ENCODE measurements around the gene TMEM184A. TPM values are rescaled to one million over a fixed set of nuclear protein-coding genes. Genes with fewer than 3 reads are reported as not detected.

Gene TMEM184A
- total RNA-seq, 4 donors from 2014 or later = 0.55 to 3.3 (median 1.3) TPM

GRCh38 chr7:1595027-1595426 is 39.0 kb upstream of the TMEM184A start:
- Histone ChIP-seq H3K27me3 (peaks cover 39 to 55% (median 45%) of the 10 kb centered on the region in 3 donors), H3K27ac (no peak overlapping the region), H3K36me3 (no peaks in the 10 kb centered on the region), H3K4me3 (no peak overlapping the region), H3K9me3 (no peaks in the 10 kb centered on the region), H3K4me1 (no peaks in the 10 kb centered on the region)
- DNase-seq (no peak), ATAC-seq (no peak)
- TF ChIP-seq POLR2A (IDR thresholded peaks at IDR 0.05) = no peak
- TF ChIP-seq CTCF (IDR thresholded peaks at IDR 0.05 in 4 of 5, conservative IDR thresholded peaks at IDR 0.05 in 1 of 5) = no peak
- in situ Hi-C loops (cut with MboI; ENCODE audit: low sequenced_read_pairs in 4 of 4) = loop anchor here in 3 of 4 donors (25.0 kb wide), 2 partner anchors 167 to 617 kb away; no protein-coding TSS in a partner anchor
- intact Hi-C loops (cut with DNase I; ENCODE audit: low total_unique reads) = no loop called here

- no peaks in the 10 kb centered on the region for H3K9me3 ChIP-seq
- ATAC-seq (no peak), DNase-seq (no peak)
- H3K36me3 ChIP-seq = no peaks in the 10 kb centered on the region
- H3K27me3 ChIP-seq = peaks cover 45 to 56% (median 49%) of the 10 kb centered on the region in 3 donors
- no peak overlapping the region for H3K4me3 ChIP-seq
- intact Hi-C loops (cut with DNase I; ENCODE audit: low total_unique reads) (no loop called here), in situ Hi-C loops (cut with MboI; ENCODE audit: low sequenced_read_pairs in 4 of 4) (loop anchor here in 3 of 4 donors (25.0 kb wide), 2 partner anchors 168 to 618 kb away; no protein-coding TSS in a partner anchor)
- H3K27ac ChIP-seq = no peak overlapping the region
- no peak for TF ChIP-seq CTCF (IDR thresholded peaks at IDR 0.05 in 4 of 5, conservative IDR thresholded peaks at IDR 0.05 in 1 of 5)
- no peak for TF ChIP-seq POLR2A (IDR thresholded peaks at IDR 0.05)
- no peaks in the 10 kb centered on the region for H3K4me1 ChIP-seq
These were observed 38.0 kb upstream of the TMEM184A start for GRCh38 chr7:1593904-1594421.

- in situ Hi-C loops (cut with MboI; ENCODE audit: low sequenced_read_pairs in 4 of 4) (loop anchor here in 3 of 4 donors (25.0 kb wide), 2 partner anchors 169 to 619 kb away; no protein-coding TSS in a partner anchor), intact Hi-C loops (cut with DNase I; ENCODE audit: low total_unique reads) (no loop called here)
- peaks cover 49 to 56% (median 55%) of the 10 kb centered on the region in 3 donors for H3K27me3 ChIP-seq
- no peak overlapping the region for H3K27ac ChIP-seq
- H3K36me3 ChIP-seq = no peaks in the 10 kb centered on the region
- no peak for TF ChIP-seq CTCF (IDR thresholded peaks at IDR 0.05 in 4 of 5, conservative IDR thresholded peaks at IDR 0.05 in 1 of 5)
- TF ChIP-seq POLR2A (IDR thresholded peaks at IDR 0.05) = no peak
- H3K9me3 ChIP-seq = no peaks in the 10 kb centered on the region
- no peaks in the 10 kb centered on the region for H3K4me1 ChIP-seq
- H3K4me3 ChIP-seq = no peak overlapping the region
- ATAC-seq (no peak), DNase-seq (no peak)
These were observed 37.3 kb upstream of the TMEM184A start for GRCh38 chr7:1593091-1593866.

- no peak for ATAC-seq
- no peak for TF ChIP-seq POLR2A (IDR thresholded peaks at IDR 0.05)
- no peak for TF ChIP-seq CTCF (IDR thresholded peaks at IDR 0.05 in 4 of 5, conservative IDR thresholded peaks at IDR 0.05 in 1 of 5)
- DNase-seq = no peak
- no peaks in the 10 kb centered on the region for H3K9me3 ChIP-seq
- no peak overlapping the region for H3K4me3 ChIP-seq
- H3K27ac ChIP-seq = no peak overlapping the region
- no peaks in the 10 kb centered on the region for H3K36me3 ChIP-seq
- intact Hi-C loops (cut with DNase I; ENCODE audit: low total_unique reads) = no loop called here
- in situ Hi-C loops (cut with MboI; ENCODE audit: low sequenced_read_pairs in 4 of 4) = loop anchor here in 3 of 4 donors (25.0 kb wide), 2 partner anchors 170 to 620 kb away; no protein-coding TSS in a partner anchor
- no peaks in the 10 kb centered on the region for H3K4me1 ChIP-seq
- H3K27me3 ChIP-seq = peaks cover 49 to 56% (median 55%) of the 10 kb centered on the region in 3 donors
These were observed 36.4 kb upstream of the TMEM184A start for GRCh38 chr7:1592299-1592871.
